HG03175 (cell line): ENCODE data around the gene PARP3.

Experiments
- ATAC-seq: cut with Tn5 transposase; IDR thresholded peaks from one replicate; pipeline ENCODE4 v1.9.1; 2021; ENCODE audit warnings: mild to moderate bottlenecking, moderate library complexity; ENCODE audit not compliant: unreplicated experiment

PARP3 gene

GRCh38 chr3:51947215-51947900 lies 5.2 kb downstream of the PARP3 start:
- ATAC-seq: no peak

DNA sequence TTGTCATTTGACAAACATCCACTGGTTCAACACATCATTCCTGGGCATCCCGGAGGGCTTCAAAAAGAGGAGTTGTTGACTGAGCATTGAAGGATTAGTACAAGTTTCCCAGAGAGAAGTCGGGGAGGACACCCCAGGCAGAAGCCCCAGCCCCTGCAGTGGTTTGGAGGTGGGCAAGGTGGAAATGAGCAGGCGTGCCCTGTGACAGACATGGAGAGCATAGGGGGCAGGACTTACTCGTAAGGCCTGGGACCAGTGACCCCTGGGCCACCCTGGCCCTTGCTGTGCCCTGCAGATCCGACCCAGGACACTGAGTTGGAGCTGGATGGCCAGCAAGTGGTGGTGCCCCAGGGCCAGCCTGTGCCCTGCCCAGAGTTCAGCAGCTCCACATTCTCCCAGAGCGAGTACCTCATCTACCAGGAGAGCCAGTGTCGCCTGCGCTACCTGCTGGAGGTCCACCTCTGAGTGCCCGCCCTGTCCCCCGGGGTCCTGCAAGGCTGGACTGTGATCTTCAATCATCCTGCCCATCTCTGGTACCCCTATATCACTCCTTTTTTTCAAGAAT lies 5.9 kb downstream of the PARP3 start:
- ATAC-seq: no peak

- ATAC-seq: no peak
Observed at GRCh38 chr3:51949121-51949520, 7.0 kb downstream of the PARP3 start.

- ATAC-seq: no peak
Observed at GRCh38 chr3:51950899-51951298, 8.7 kb downstream of the PARP3 start.

DNA sequence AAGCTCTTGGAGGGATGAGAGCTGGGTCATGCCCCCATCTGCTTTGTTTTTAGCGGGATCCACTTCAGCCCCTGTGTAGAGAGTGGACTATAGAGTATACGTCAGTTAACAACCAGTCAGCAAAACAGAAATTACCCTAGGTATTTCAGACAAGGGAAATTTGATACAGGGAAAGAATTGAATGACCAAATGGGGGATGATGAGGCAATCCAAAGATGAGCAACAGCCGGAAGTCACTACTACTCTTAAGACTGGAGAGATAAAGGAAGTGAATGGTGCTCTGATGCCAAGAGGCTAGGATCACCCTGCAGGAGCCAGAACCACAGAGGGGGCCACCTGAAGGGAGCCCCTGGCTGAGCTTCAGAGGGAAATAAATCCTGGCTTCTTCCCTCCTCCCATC lies 11.3 kb downstream of the PARP3 start:
- ATAC-seq: no peak

DNA sequence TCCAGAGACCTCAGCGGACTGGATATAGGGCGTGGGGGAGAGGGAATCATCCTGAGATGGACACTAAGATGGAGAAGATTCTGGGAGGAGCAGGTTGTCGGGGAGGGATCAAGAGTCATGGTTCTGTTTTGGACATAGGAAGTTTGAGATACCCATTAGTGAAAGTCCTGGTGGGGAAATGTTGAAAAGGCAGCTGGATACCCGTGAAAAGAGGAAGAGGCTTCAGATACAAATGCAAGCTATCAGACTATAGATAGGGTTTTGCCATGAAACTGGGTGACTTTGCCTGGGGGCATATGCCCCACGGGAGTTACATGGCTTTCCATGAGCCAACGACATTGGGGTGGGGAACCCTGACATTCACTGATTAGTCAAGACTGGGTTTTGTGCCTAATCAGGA lies 11.9 kb downstream of the PARP3 start:
- no peak for ATAC-seq

GRCh38 chr3:51954713-51955112 lies 12.6 kb downstream of the PARP3 start:
- ATAC-seq: no peak

DNA sequence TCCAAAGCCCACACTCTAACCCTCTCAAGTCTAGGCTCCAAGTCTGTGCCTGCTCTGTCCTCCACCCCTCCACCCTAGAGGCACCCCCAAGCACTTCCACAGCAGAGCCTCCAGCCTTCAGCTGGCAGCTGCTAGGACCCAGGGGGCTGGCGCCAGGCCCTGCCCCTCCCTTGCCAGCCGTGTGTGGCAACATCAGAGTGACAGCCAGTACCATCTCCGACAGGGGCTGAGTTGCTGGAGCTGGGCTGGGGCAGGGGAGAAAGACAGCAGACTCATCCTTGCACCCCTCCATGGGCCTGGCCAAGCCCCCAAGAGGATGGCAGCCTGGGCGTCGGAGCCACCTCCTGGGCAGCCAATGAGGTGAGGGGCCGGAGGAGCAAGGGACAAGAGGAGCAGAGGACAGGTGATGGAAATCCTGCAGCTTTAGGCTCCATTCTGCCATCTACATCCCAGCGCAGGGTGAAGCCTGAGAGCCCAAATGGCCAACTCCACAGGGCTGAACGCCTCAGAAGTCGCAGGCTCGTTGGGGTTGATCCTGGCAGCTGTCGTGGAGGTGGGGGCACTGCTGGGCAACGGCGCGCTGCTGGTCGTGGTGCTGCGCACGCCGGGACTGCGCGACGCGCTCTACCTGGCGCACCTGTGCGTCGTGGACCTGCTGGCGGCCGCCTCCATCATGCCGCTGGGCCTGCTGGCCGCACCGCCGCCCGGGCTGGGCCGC lies 13.2 kb downstream of the PARP3 start, which contains the start of gene GPR62:
TSS of gene GPR62 (plus strand) at position 207 of the 718 bp plus-strand sequence. CDS start at position 479, 272 bp downstream.
- ATAC-seq: no peak

- ATAC-seq: no peak
Observed at GRCh38 chr3:51955893-51956770, 14.0 kb downstream of the PARP3 start.

- ATAC-seq: no peak
Observed at GRCh38 chr3:51957520-51958205, 15.5 kb downstream of the PARP3 start.

DNA sequence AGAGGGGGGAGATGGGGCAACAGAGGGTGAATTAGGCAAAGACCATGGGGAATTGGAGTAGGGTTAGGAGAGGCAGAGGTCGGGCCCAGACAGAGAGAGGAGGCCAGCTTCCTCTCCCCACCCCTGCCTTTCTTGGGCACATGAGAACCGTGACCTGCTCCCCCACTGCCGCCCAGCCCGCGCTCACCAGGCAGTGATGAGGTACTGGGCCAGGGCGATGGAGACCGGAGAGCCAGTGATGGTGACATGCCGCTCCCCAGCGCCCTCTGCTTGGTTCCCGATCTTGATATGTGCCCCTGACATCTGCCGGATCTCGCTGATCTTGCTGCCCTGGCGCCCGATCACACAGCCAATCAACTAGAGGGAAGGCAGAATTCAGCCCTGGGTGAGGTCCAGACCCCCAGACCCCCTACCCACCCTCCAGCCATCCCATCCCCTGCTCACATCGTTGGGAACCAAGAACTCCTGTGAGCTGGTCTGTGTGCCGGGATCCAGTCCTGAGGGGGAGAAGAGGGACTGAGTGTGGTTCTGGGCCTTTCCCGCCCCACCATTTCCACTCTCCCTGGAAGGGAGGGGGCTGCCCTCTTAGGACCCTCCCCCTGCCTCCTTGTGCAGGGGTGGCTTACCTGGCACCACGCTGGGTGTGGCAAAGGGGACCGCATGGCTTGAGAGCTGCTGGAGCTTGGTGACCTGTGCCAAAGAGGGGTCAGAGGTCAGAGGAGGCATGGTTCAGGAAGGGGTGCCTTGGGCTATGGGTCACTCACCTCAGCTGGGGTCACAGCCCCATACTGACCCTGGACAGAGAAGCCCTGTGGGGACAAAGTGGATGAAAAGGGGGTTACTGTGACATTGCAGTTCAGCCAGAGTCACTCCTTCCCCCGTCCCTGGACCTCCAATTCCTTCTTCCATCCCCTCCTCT lies 16.7 kb downstream of the PARP3 start:
- ATAC-seq: no peak

DNA sequence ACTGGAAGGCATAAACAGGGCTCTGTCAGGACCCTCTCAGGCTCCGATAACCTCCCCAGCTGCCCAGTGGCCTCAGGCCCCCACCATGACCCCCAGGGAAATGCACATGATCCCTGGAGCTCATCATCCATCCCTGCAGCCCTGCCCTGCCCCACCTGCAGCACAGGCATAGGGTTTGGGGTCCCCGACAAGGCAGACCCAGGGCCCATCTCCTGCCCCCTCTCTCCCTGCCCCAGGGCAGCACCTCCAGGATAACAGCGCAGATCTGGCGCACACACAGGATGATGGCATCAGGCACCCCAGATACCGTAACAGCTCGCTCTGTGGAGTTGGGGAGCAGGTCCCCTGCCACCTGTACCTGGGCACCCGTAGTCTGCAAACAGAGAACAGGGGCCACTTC lies 17.5 kb downstream of the PARP3 start:
- no peak for ATAC-seq

DNA sequence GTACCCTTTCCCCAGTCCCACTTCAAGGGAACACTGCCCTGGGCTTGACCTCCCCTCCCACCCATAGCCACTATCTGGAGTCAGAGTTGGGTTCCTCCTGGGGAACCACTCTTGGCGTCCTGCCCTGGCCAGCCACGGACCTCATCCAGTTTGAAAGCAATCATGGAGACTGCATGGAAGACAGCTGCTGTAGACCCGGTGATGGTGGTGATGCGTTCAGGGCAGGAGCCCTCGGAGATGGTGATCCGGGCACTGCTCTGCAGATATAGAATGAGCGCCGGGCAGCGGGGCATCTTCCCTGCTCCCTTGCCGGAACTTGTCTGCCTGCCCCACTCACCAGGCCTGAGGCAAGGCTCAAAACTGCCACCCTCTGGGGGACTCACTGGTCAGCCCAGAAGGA lies 18.2 kb downstream of the PARP3 start:
- no peak for ATAC-seq

DNA sequence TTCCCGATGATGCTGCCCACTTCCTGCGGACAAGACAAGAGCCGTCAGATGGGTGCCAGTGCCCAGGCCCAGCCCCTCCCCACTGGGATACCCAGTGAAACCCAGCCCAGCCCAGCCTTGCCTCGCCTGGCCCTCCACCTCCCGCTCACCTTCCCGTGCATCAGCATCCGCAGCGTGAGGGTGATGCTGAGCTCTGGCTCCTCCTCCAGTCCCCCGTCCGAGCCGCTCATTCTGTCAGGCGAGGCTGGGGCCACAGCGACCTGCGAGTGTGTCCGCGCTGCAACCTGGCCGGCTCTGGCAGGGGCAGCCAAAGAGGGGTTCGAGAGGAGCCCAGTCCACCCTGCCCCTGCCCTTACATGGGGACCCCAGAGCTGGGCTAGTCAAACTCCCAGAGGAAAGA lies 18.8 kb downstream of the PARP3 start:
- no peak for ATAC-seq

GRCh38 chr3:51961602-51962569 lies 19.7 kb downstream of the PARP3 start:
- ATAC-seq: no peak

GRCh38 chr3:51962854-51963530 lies 20.8 kb downstream of the PARP3 start:
- ATAC-seq: no peak

DNA sequence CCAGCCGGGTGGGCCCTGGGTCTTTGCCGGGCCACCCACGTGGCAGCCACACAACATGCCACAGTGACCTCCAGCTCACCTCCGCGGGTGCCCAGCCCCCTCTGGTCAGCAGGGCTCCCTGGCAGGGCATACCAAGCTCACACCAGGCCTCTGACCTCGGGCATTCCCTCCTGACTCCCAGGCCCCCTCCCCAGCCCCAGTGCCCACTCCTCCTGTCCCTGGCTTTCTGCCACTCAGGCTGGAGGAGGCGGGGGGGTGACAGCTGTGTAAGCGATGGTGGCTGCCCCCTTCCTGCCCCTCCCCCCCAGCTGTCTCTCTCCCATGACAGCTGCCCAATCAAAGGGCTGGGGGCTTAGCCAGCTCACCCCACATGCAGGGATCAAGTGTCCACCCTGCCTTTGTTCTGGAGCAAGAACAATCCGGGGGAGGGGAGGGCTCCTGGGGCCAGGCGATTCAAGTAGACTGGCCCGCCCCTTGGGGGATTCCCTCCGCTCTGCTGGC lies 21.8 kb downstream of the PARP3 start:
- no peak for ATAC-seq

- no peak for ATAC-seq
Observed at GRCh38 chr3:51964521-51964920, 22.4 kb downstream of the PARP3 start.
